Stomach (tissue), 4 donors: ENCODE results near the gene XPC.

Experiments used
- POLR2A ChIP-seq, 4 donors: fragments of 450-650 bp; IDR thresholded peaks; one replicate each; pipeline ENCODE4 v1.6.1; 2016; ENCODE audit warnings: antibody characterized with exemption in 4 of 4, control low read depth in 2 of 4, mild to moderate bottlenecking in 1 of 4, moderate library complexity in 1 of 4
- TF ChIP-seq, protein P1 (sequence below), 7 experiments: fragments of 450-650 bp in 4 of 7; fragments of 200-600 bp in 3 of 7; sonication (generic) in 3 of 7; IDR thresholded peaks; one replicate each; pipeline ENCODE4 v1.5.1; 2016 to 2019; ENCODE audit warnings: antibody characterized with exemption in 7 of 7, control low read depth in 2 of 7, mild to moderate bottlenecking in 1 of 7

DNA sequence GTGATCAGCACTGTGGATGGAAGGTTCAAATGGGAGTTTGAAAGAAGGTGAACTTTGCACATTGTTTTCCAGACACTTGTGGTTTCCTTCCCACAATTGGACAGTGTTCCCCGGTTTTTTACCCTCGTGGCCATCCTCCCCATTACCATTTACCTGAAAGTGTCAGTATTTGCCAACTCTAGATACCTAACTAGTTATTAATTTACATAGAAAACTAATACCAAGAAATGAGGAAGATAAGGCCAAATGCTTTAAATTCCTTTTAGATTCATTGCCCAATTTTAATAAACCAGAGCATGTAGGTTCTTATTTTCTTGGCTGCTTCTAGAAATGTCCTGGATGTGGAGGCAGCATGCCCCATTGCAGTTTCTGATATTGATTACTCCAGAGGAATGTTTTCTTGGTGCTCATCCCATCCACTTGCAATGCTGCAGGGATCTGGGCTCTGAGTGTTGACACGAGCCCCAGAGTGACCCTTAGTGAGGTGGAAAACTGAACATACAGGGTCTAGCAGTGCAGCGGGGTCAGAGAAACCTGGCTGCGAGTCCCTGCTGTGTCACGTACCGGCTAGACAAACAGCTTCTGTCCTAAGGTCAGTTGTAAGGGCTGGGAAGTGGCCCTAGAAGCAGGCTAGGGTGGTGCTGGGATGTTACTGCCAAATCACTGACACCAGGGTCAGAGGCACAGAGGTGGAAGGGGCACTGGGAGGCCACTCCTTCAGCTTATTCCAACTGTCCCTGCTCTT is 23.7 kb upstream of the XPC start:
- TF ChIP-seq, protein P1, sequence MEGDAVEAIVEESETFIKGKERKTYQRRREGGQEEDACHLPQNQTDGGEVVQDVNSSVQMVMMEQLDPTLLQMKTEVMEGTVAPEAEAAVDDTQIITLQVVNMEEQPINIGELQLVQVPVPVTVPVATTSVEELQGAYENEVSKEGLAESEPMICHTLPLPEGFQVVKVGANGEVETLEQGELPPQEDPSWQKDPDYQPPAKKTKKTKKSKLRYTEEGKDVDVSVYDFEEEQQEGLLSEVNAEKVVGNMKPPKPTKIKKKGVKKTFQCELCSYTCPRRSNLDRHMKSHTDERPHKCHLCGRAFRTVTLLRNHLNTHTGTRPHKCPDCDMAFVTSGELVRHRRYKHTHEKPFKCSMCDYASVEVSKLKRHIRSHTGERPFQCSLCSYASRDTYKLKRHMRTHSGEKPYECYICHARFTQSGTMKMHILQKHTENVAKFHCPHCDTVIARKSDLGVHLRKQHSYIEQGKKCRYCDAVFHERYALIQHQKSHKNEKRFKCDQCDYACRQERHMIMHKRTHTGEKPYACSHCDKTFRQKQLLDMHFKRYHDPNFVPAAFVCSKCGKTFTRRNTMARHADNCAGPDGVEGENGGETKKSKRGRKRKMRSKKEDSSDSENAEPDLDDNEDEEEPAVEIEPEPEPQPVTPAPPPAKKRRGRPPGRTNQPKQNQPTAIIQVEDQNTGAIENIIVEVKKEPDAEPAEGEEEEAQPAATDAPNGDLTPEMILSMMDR (IDR thresholded peaks at IDR 0.05) = no peak
- no peak for TF ChIP-seq POLR2A (IDR thresholded peaks at IDR 0.05)
